WTC11 (cell line): ENCODE data around the gene MAPKAPK3. TPM values are rescaled to one million over a fixed set of nuclear protein-coding genes. Genes with fewer than 3 reads are reported as not detected.
A peak's percentile ranks its signal among the peaks of the same experiment; 100 is the strongest.

Source experiments
- ATAC-seq: fragments of 200-7000 bp; cut with Tn5 transposase; 2 replicates; pipeline ENCODE4 v1.10.0; 2021; ENCODE audit warnings: mild to moderate bottlenecking, moderate library complexity
- CTCF ChIA-PET: fragments of 300-600 bp; sonication (Branson Sonifier 250); formaldehyde crosslinking; loops from one replicate; lab custom pipeline; 2021; ENCODE audit warnings: antibody characterized with exemption; lab: Charles Lee
- POLR2A ChIA-PET: fragments of 350-600 bp; sonication (Branson Sonifier 250); formaldehyde crosslinking; loops from one replicate; lab custom pipeline; 2021; ENCODE audit warnings: antibody characterized with exemption; lab: Charles Lee
- DNase-seq: peaks from one replicate; pipeline ENCODE4 v3.0.0; 2021; ENCODE audit warnings: low spot score
- H3K27ac Mint-ChIP-seq: 2 replicates; pipeline ENCODE4 v1.8.0; 2021; ENCODE audit warnings: mixed read lengths
- H3K27me3 Mint-ChIP-seq: 2 replicates; pipeline ENCODE4 v1.8.0; 2021; ENCODE audit warnings: low read depth, mild to moderate bottlenecking, moderate library complexity, mixed read lengths
- H3K36me3 Mint-ChIP-seq: 2 replicates; pipeline ENCODE4 v1.8.0; 2021; ENCODE audit warnings: mixed read lengths
- H3K4me1 Mint-ChIP-seq: 2 replicates; pipeline ENCODE4 v1.8.0; 2022; ENCODE audit warnings: mixed read lengths
- H3K4me3 Mint-ChIP-seq: 2 replicates; pipeline ENCODE4 v1.8.0; 2021; ENCODE audit warnings: mild to moderate bottlenecking, moderate library complexity, mixed read lengths
- H3K9me3 Mint-ChIP-seq: 2 replicates; pipeline ENCODE4 v1.8.0; 2021; ENCODE audit warnings: mixed read lengths
- ATF1 ChIP-seq: sonication (generic); formaldehyde crosslinking; IDR thresholded peaks from 2 replicates; pipeline ENCODE4 v1.8.1; 2023; ENCODE audit warnings: mild to moderate bottlenecking, moderate library complexity, missing genetic modification reagents
- ETV6 ChIP-seq: sonication (generic); formaldehyde crosslinking; IDR thresholded peaks from 2 replicates; pipeline ENCODE4 v1.8.1; 2022; ENCODE audit warnings: mild to moderate bottlenecking, missing genetic modification reagents
- FOXK1 ChIP-seq: sonication (generic); formaldehyde crosslinking; IDR thresholded peaks from 2 replicates; pipeline ENCODE4 v1.8.0; 2022; ENCODE audit warnings: mild to moderate bottlenecking, moderate library complexity, missing genetic modification reagents
- GABPB1 ChIP-seq: sonication (generic); formaldehyde crosslinking; IDR thresholded peaks from 2 replicates; pipeline ENCODE4 v1.8.1; 2023; ENCODE audit warnings: mild to moderate bottlenecking, missing genetic modification reagents
- IRF2 ChIP-seq: sonication (generic); formaldehyde crosslinking; IDR thresholded peaks from 2 replicates; pipeline ENCODE4 v1.8.0; 2022; ENCODE audit warnings: low read depth, missing genetic modification reagents, borderline replicate concordance
- NFYB ChIP-seq: sonication (generic); formaldehyde crosslinking; conservative IDR thresholded peaks from 2 replicates; pipeline ENCODE4 v1.8.0; 2022; ENCODE audit warnings: low read depth, missing genetic modification reagents
- SOX15 ChIP-seq: fragments of 250-450 bp; sonication (Bioruptor Pico); IDR thresholded peaks from 2 replicates; pipeline ENCODE4 v1.9.0; 2021; ENCODE audit warnings: mild to moderate bottlenecking
- SP1 ChIP-seq: sonication (generic); formaldehyde crosslinking; conservative IDR thresholded peaks from 2 replicates; pipeline ENCODE4 v1.8.1; 2022; ENCODE audit warnings: missing genetic modification reagents
- TP53 ChIP-seq: sonication (generic); formaldehyde crosslinking; IDR thresholded peaks from 2 replicates; pipeline ENCODE4 v1.8.1; 2023; ENCODE audit warnings: mild to moderate bottlenecking, missing genetic modification reagents
- ZNF396 ChIP-seq: fragments of 250-450 bp; sonication (Bioruptor Pico); IDR thresholded peaks from 2 replicates; pipeline ENCODE4 v1.8.0; 2021; ENCODE audit warnings: mild to moderate bottlenecking, moderate library complexity, borderline replicate concordance
- total RNA-seq: library from RNA; stranded (reverse); gene quantifications from 3 replicates; pipeline ENCODE4 v1.2.3, GENCODE V29; 2021
- TF ChIP-seq, protein P1 (sequence below): sonication (generic); formaldehyde crosslinking; IDR thresholded peaks from 2 replicates; pipeline ENCODE4 v1.8.1; 2022; ENCODE audit warnings: mild to moderate bottlenecking, moderate library complexity, missing genetic modification reagents
- TF ChIP-seq, protein P2 (sequence below): sonication (generic); formaldehyde crosslinking; conservative IDR thresholded peaks from 2 replicates; pipeline ENCODE4 v1.8.1; 2022; ENCODE audit warnings: mild to moderate bottlenecking, missing genetic modification reagents
- TF ChIP-seq, protein P3 (sequence below): sonication (generic); formaldehyde crosslinking; IDR thresholded peaks from 2 replicates; pipeline ENCODE4 v1.8.1; 2023; ENCODE audit warnings: mild to moderate bottlenecking, moderate library complexity, missing genetic modification reagents
- TF ChIP-seq, protein P4 (sequence below): sonication (generic); formaldehyde crosslinking; IDR thresholded peaks from 2 replicates; pipeline ENCODE4 v1.8.0; 2023; ENCODE audit warnings: missing genetic modification reagents
- TF ChIP-seq, protein P5 (sequence below): sonication (generic); formaldehyde crosslinking; IDR thresholded peaks from 2 replicates; pipeline ENCODE4 v1.8.0; 2022; ENCODE audit warnings: mild to moderate bottlenecking, missing genetic modification reagents
- TF ChIP-seq, protein P6 (sequence below): fragments of 250-450 bp; sonication (Bioruptor Pico); conservative IDR thresholded peaks from 2 replicates; pipeline ENCODE4 v1.9.0; 2021; ENCODE audit warnings: mild to moderate bottlenecking
- TF ChIP-seq, protein P7 (sequence below): sonication (generic); formaldehyde crosslinking; IDR thresholded peaks from 2 replicates; pipeline ENCODE4 v1.8.0; 2022; ENCODE audit warnings: mild to moderate bottlenecking, missing genetic modification reagents
- TF ChIP-seq, protein P8 (sequence below): fragments of 250-450 bp; sonication (Bioruptor Pico); IDR thresholded peaks from 2 replicates; pipeline ENCODE4 v1.8.0; 2021; ENCODE audit warnings: mild to moderate bottlenecking
- TF ChIP-seq, protein P9 (sequence below): fragments of 250-450 bp; sonication (Bioruptor Pico); IDR thresholded peaks from 2 replicates; pipeline ENCODE4 v1.9.0; 2021; ENCODE audit warnings: mild to moderate bottlenecking
- TF ChIP-seq, protein P10 (sequence below): sonication (generic); formaldehyde crosslinking; IDR thresholded peaks from 2 replicates; pipeline ENCODE4 v1.8.1; 2022; ENCODE audit warnings: low read depth, missing genetic modification reagents, borderline replicate concordance

The MAPKAPK3 gene
- total RNA-seq, 1 experiment from 2014 or later = 60.2 TPM

DNA sequence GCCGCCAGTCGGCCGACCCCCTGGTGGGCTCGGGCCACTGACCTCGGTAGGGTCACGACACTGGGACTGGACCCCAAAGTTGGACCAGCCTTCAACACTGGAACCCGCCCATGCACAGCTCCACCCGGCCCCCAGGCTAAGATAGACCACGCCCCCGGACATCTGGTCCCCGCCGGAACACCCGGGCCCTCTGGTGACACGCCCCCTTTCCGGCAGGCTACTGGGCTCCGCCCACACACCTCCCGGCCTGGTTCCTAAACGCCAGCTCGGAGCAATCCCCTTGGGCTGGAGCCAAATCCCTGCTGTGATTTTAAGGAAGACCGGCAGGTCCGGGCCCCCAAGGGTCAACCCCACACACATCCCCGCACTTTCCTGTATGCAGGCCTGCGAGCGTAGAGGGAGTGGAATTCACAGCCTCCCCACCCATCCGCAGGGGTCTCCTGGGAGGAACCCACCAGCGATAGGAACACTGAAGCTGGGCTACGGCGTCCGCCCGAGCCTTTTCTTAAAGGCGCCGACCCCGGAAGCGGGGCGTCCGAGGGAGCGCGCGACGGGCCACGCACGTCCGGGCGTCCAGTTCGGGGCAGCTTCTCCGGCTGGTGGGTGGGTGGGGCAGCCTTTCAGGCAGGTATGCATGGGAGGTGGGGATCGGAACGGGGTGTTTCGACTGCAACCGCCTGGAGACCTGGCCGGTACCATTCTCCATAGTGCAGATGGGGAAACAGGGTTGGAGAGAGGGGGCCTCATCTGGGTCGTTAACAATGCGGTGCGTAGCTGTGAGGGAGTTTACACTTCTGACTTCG is 47.8 kb upstream of the MAPKAPK3 start, which contains the start of gene HEMK1:
TSS of gene HEMK1 (plus strand) at position 576 of the 803 bp plus-strand sequence. CDS start 1,583 bp downstream, outside the sequence.
- Mint-ChIP-seq H3K27ac (peak within 1 kb of the TSS; percentile 91), H3K27me3 (peaks cover 17% of the 10 kb centered on the region), H3K36me3 (no peaks in the 10 kb centered on the region), H3K9me3 (no peaks in the 10 kb centered on the region), H3K4me3 (peak within 1 kb of the TSS; percentile 96), H3K4me1 (peaks cover 17% of the 10 kb centered on the region)
- ChIA-PET POLR2A (interaction anchor here (0.5 to 1.5 kb wide), 6 partner anchors 33 to 232 kb away, joined by 3 to 4 read pairs (median 3); partner anchors contain the start of genes CYB561D2 and NPRL2), CTCF (interaction anchor here (0.5 to 5.5 kb wide), 23 partner anchors 14 to 1155 kb away, joined by 3 to 98 read pairs (median 5); partner anchors contain the start of genes CACNA2D2, CISH, CYB561D2 and MAPKAPK3)
- DNase-seq (peak; percentile 99), ATAC-seq (peak; percentile 72)
- no peak for TF ChIP-seq ZNF396 (CRISPR knock-in tag)
- peak; percentile 73 for TF ChIP-seq GABPB1 (CRISPR knock-in tag)
- TF ChIP-seq, protein P1, sequence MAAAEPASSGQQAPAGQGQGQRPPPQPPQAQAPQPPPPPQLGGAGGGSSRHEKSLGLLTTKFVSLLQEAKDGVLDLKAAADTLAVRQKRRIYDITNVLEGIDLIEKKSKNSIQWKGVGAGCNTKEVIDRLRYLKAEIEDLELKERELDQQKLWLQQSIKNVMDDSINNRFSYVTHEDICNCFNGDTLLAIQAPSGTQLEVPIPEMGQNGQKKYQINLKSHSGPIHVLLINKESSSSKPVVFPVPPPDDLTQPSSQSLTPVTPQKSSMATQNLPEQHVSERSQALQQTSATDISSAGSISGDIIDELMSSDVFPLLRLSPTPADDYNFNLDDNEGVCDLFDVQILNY (CRISPR knock-in tag) = no peak
- peak; percentile 56 for TF ChIP-seq FOXK1 (CRISPR knock-in tag)
- TF ChIP-seq, protein P2, sequence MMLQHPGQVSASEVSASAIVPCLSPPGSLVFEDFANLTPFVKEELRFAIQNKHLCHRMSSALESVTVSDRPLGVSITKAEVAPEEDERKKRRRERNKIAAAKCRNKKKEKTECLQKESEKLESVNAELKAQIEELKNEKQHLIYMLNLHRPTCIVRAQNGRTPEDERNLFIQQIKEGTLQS = no peak
- TF ChIP-seq, protein P3, sequence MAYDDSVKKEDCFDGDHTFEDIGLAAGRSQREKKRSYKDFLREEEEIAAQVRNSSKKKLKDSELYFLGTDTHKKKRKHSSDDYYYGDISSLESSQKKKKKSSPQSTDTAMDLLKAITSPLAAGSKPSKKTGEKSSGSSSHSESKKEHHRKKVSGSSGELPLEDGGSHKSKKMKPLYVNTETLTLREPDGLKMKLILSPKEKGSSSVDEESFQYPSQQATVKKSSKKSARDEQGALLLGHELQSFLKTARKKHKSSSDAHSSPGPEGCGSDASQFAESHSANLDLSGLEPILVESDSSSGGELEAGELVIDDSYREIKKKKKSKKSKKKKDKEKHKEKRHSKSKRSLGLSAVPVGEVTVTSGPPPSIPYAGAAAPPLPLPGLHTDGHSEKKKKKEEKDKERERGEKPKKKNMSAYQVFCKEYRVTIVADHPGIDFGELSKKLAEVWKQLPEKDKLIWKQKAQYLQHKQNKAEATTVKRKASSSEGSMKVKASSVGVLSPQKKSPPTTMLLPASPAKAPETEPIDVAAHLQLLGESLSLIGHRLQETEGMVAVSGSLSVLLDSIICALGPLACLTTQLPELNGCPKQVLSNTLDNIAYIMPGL (CRISPR knock-in tag) = peak; percentile 82
- TF ChIP-seq, protein P4, sequence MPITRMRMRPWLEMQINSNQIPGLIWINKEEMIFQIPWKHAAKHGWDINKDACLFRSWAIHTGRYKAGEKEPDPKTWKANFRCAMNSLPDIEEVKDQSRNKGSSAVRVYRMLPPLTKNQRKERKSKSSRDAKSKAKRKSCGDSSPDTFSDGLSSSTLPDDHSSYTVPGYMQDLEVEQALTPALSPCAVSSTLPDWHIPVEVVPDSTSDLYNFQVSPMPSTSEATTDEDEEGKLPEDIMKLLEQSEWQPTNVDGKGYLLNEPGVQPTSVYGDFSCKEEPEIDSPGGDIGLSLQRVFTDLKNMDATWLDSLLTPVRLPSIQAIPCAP (CRISPR knock-in tag) = no peak
- TF ChIP-seq NFYB (CRISPR knock-in tag) = no peak
- TF ChIP-seq SOX15 (CRISPR knock-in tag) = no peak
- peak; percentile 78 for TF ChIP-seq ETV6 (CRISPR knock-in tag)
- peak; percentile 66; the same call in 1 of the 2 replicates for TF ChIP-seq ATF1 (CRISPR knock-in tag)
- TF ChIP-seq TP53 (CRISPR knock-in tag) = no peak
- peak; percentile 89 for TF ChIP-seq SP1
- TF ChIP-seq, protein P5, sequence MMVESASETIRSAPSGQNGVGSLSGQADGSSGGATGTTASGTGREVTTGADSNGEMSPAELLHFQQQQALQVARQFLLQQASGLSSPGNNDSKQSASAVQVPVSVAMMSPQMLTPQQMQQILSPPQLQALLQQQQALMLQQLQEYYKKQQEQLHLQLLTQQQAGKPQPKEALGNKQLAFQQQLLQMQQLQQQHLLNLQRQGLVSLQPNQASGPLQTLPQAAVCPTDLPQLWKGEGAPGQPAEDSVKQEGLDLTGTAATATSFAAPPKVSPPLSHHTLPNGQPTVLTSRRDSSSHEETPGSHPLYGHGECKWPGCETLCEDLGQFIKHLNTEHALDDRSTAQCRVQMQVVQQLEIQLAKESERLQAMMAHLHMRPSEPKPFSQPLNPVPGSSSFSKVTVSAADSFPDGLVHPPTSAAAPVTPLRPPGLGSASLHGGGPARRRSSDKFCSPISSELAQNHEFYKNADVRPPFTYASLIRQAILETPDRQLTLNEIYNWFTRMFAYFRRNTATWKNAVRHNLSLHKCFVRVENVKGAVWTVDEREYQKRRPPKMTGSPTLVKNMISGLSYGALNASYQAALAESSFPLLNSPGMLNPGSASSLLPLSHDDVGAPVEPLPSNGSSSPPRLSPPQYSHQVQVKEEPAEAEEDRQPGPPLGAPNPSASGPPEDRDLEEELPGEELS (CRISPR knock-in tag) = peak; percentile 31; the same call in 1 of the 2 replicates
- TF ChIP-seq, protein P6, sequence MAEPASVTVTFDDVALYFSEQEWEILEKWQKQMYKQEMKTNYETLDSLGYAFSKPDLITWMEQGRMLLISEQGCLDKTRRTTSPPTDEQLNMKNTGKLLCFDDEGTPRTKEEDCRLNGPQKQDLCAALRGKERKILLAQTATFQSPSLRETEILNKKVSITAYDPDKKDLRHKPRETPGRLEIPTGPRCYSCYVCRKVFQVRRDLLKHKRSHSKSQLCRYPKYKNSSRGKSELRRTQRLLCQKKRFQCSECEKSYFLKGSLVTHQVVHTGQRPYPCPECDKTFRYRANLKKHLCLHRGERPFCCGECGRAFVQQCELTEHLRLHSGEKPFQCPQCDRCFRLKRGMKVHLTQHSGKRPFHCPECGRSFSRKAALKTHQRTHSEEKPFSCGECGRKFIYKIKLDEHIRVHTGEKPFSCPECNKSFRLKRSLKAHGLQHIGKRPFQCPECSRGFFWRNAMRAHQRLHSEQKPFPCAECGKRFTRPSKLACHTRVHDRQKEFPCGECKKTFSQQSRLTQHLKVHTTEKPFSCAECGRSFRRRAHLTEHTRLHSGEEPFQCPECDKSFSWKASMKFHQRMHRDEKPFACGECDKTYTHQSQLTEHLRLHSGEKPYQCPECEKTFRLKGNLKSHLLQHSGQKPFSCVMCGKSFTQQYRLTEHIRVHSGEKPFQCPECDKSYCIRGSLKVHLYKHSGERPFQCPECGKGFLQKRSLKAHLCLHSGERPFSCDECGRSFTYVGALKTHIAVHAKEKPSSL (CRISPR knock-in tag) = no peak
- TF ChIP-seq, protein P7, sequence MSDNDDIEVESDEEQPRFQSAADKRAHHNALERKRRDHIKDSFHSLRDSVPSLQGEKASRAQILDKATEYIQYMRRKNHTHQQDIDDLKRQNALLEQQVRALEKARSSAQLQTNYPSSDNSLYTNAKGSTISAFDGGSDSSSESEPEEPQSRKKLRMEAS = 0 out of 2 replicates have a peak, but pooled peaks have one; percentile 27
- TF ChIP-seq, protein P8, sequence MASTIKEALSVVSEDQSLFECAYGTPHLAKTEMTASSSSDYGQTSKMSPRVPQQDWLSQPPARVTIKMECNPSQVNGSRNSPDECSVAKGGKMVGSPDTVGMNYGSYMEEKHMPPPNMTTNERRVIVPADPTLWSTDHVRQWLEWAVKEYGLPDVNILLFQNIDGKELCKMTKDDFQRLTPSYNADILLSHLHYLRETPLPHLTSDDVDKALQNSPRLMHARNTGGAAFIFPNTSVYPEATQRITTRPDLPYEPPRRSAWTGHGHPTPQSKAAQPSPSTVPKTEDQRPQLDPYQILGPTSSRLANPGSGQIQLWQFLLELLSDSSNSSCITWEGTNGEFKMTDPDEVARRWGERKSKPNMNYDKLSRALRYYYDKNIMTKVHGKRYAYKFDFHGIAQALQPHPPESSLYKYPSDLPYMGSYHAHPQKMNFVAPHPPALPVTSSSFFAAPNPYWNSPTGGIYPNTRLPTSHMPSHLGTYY = no peak
- no peak for TF ChIP-seq IRF2 (CRISPR knock-in tag)
- TF ChIP-seq, protein P9, sequence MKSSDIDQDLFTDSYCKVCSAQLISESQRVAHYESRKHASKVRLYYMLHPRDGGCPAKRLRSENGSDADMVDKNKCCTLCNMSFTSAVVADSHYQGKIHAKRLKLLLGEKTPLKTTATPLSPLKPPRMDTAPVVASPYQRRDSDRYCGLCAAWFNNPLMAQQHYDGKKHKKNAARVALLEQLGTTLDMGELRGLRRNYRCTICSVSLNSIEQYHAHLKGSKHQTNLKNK (CRISPR knock-in tag) = no peak
- TF ChIP-seq, protein P10, sequence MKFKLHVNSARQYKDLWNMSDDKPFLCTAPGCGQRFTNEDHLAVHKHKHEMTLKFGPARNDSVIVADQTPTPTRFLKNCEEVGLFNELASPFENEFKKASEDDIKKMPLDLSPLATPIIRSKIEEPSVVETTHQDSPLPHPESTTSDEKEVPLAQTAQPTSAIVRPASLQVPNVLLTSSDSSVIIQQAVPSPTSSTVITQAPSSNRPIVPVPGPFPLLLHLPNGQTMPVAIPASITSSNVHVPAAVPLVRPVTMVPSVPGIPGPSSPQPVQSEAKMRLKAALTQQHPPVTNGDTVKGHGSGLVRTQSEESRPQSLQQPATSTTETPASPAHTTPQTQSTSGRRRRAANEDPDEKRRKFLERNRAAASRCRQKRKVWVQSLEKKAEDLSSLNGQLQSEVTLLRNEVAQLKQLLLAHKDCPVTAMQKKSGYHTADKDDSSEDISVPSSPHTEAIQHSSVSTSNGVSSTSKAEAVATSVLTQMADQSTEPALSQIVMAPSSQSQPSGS (CRISPR knock-in tag) = no peak
